Pancreas (tissue), 10 donors: ENCODE data around the gene BRAT1. TPM values are rescaled to one million over a fixed set of nuclear protein-coding genes. Genes with fewer than 3 reads are reported as not detected.
"Not testable (repeated sequence)": the region's sequence is repeated elsewhere in the genome, so short reads cannot be mapped to it uniquely, and the experiment has no call there.

Experiments used
- ATAC-seq, 4 donors: fragments of 200-7000 bp; cut with Tn5 transposase; one replicate each; pipeline versions ENCODE4 v1.8.0 to v1.9.1; 2020; ENCODE audit warnings: mild to moderate bottlenecking in 4 of 4, moderate library complexity in 4 of 4
- DNase-seq, 6 donors: peaks; one replicate each; pipeline ENCODE4 v3.0.0-alpha.2; 2020
- FAIRE-seq: peaks from 2 replicates; lab custom pipeline; 2012; peaks lifted over from hg19 to GRCh38; lab: Jason Lieb, UNC
- H3K27ac ChIP-seq, 4 donors: fragments of 200-600 bp; sonication (generic); 1 replicate in 3 of 4; 2 replicates in 1 of 4; pipeline versions ENCODE4 v1.5.0 to v1.8.0; 2020
- H3K27me3 ChIP-seq, 4 donors: fragments of 200-600 bp; one replicate each; pipeline ENCODE4 v1.8.0; 2021
- H3K36me3 ChIP-seq, 3 donors: fragments of 200-600 bp; sonication (generic) in 1 of 3; one replicate each; pipeline versions ENCODE4 v1.5.0 to v1.8.0; 2020 to 2021
- H3K4me1 ChIP-seq, 3 donors: fragments of 200-600 bp; one replicate each; pipeline ENCODE4 v1.8.0; 2021
- H3K4me3 ChIP-seq, 4 donors: fragments of 200-600 bp; sonication (generic) in 2 of 4; one replicate each; pipeline versions ENCODE4 v1.5.0 to v1.8.0; 2020 to 2021
- H3K9me3 ChIP-seq, 4 donors: fragments of 200-600 bp; one replicate each; pipeline ENCODE4 v1.8.0; 2021
- WGBS, 2 donors: extraction: QIAGEN DNeasy Blood & Tissue Kit; methylation state at CpG; one replicate each; pipeline ENCODE4 v1.1.7; 2013; 5-methylcytosine and 5-hydroxymethylcytosine counted together
- intact Hi-C, 3 donors: fragments of 100-400 bp; cut with DNase I; formaldehyde crosslinking; loops; one replicate each; pipeline versions ENCODE4 v1.11.1 to v1.14.2; 2022
- polyA plus RNA-seq, 2 donors: library from polyadenylated mRNA; stranded (reverse); fragments of 200-250 nt; gene quantifications; one replicate each; pipeline ENCODE4 v1.2.3, GENCODE V29; 2013
- total RNA-seq, 6 donors: library from RNA; stranded (reverse); fragmentation: NEBNext Ultra II Directional in 4 of 6; extraction: Animal tissue kit (Norgen Biotek cat#: 25700) in 4 of 6; gene quantifications; one replicate each; pipeline versions ENCODE4 v1.2.1 to v1.2.4, GENCODE V29; 2021 to 2023
- TF ChIP-seq, protein P1 (sequence below), 4 donors: fragments of 200-600 bp; sonication (generic) in 3 of 4; IDR thresholded peaks; one replicate each; pipeline versions ENCODE4 v1.5.0 to v1.8.0; 2021; ENCODE audit warnings: antibody characterized with exemption in 4 of 4
- donor health status: healthy with polysubstance abuse.
- donor health status: DM: no; HTN: no; CAD: no; lungs with moderate emphysema.
- donor health status: DM: no; HTN: no; CAD: no.
- donor health status: control.
- donor health status: control.
- donor health status: Bipolar disorder and iron deficiency.
- donor health status: DM: yes; HTN: yes; CAD: no.
- donor health status: DM: no; HTN: no; CAD: no.
- donor health status: DM: no; HTN: no; CAD: no.
- donor health status: DM: yes; HTN: yes; CAD: no.

BRAT1 gene
- total and polyA plus RNA-seq, 8 donors: 11.8 to 54.4 (median 15.2) TPM

DNA sequence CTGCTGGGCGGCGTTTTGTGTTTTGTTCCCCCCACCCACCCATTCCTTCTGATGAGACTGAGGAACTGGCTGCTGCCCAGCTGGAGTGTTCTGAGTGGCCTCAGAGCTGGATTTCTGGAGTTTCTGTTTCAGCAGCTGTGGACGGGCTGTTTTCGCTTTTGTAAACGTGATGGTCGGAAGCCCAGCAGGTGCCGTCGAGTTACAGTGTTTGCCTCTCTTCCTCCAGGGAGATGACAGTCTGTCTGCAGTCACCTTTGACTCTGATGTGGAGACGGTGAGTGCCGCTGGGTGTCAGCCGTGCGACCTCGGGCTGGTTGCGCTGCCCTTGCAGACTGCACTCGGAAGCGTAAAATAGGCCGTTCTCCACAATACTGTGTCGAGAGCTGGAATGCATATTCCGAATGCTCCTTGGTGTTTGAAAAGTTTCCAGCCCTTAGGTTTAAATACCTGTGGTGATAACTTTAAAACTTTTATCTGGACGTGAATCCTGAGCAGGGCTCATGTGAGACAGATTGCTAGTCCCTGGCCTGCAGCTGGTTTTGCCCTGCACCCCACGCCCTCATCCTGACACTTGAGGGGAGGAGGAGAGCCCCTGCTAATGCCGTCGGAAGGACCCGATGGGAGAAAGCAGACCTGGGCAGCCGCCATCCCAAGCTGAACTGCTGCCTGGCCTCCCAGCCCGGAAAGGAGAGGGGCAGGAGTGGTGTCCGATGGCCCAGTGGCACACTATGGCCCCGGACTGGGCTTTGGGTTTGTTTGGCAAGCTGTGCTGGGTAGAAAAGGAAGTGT lies 11.8 kb upstream of the BRAT1 start:
- no peaks in the 10 kb centered on the region for H3K9me3 ChIP-seq
- DNase-seq (peak in 2 of 6 donors; percentile 49 to 51), ATAC-seq (peak in 1 of 4 donors; percentile 27), FAIRE-seq (no peak)
- peaks cover 0 to 2% (median 0%) of the 10 kb centered on the region in 3 donors for H3K4me1 ChIP-seq
- H3K36me3 ChIP-seq: peaks cover 0 to 4% (median 0%) of the 10 kb centered on the region in 3 donors
- no peak overlapping the region for H3K27ac ChIP-seq
- TF ChIP-seq, protein P1, sequence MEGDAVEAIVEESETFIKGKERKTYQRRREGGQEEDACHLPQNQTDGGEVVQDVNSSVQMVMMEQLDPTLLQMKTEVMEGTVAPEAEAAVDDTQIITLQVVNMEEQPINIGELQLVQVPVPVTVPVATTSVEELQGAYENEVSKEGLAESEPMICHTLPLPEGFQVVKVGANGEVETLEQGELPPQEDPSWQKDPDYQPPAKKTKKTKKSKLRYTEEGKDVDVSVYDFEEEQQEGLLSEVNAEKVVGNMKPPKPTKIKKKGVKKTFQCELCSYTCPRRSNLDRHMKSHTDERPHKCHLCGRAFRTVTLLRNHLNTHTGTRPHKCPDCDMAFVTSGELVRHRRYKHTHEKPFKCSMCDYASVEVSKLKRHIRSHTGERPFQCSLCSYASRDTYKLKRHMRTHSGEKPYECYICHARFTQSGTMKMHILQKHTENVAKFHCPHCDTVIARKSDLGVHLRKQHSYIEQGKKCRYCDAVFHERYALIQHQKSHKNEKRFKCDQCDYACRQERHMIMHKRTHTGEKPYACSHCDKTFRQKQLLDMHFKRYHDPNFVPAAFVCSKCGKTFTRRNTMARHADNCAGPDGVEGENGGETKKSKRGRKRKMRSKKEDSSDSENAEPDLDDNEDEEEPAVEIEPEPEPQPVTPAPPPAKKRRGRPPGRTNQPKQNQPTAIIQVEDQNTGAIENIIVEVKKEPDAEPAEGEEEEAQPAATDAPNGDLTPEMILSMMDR (IDR thresholded peaks at IDR 0.05): no peak
- H3K4me3 ChIP-seq: no peak overlapping the region
- 85 to 88% methylated on average over 28 of the region's 28 CpGs for WGBS, 2 donors
- no peaks in the 10 kb centered on the region for H3K27me3 ChIP-seq
- intact Hi-C loops: no loop called here

DNA sequence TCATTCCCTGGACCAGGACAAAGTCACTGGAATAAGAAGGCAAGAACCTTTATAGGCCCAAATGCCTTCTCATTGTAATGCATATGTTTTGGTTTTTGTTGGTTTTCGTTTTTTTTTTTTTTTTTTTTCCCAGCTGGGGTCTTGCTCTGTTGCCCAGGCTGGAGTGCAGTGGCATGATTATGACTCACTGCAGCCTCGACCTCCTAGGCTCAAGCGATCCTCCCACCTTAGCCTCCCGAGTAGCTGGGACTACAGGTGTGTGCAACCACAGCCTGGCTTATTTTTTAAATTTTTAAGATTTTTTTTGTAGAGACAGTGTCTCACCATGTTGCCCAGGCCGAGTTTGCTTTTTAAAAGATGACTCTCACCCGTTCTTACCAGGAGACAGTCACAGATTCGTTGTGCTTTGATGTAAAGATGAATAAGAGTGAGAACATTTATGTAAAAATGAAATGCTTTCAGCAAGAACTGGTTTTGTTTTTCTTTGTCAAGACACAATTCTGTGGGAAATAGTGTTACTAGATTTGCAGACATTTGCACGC lies 11.1 kb upstream of the BRAT1 start:
- Histone ChIP-seq H3K9me3 (no peaks in the 10 kb centered on the region), H3K27me3 (no peaks in the 10 kb centered on the region), H3K4me3 (no peak overlapping the region), H3K27ac (no peak overlapping the region), H3K4me1 (peaks cover 0 to 5% (median 0%) of the 10 kb centered on the region in 3 donors), H3K36me3 (peaks cover 0 to 4% (median 0%) of the 10 kb centered on the region in 3 donors)
- DNase-seq (peak in 2 of 6 donors; percentile 2 to 4), ATAC-seq (no peak), FAIRE-seq (no peak)
- 84 to 86% methylated on average over 8 of the region's 8 CpGs for WGBS, 2 donors
- TF ChIP-seq, protein P1 (IDR thresholded peaks at IDR 0.05): no peak
- intact Hi-C loops: no loop called here

DNA sequence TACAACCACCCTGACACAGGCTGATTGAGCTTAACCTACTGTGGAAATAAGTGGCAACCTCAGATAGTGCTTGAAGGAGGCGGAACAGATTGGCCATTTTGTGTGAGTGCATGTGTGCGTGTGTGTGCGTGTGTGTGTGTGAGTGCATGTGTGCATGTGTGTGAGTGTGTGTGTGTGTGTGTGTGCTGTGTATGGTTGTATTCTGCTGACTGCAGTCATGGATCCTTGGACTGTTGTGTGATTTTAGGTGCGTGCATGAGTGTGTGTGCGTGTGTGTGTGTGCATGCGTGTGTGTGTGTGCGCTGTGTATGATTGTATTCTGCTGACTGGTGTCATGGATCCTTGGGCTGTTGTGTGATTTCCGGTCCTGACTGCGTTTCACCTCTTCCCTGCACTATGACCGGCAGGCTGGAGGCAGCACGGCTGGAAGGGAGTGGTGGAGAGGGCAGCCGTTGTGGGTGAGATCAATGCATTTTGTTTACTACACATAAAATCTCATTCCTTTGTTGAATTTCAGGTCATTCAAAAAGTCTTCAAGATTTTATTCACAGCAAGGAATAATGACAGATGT lies 9.7 kb upstream of the BRAT1 start:
- no peaks in the 10 kb centered on the region for H3K9me3 ChIP-seq
- peaks cover 0 to 3% (median 0%) of the 10 kb centered on the region in 3 donors for H3K36me3 ChIP-seq
- peak in 2 of 6 donors; percentile 8 to 22 for DNase-seq
- peak in 1 of 4 donors; percentile 28 for ATAC-seq
- H3K27me3 ChIP-seq: no peaks in the 10 kb centered on the region
- H3K27ac ChIP-seq: no peak overlapping the region
- intact Hi-C loops: no loop called here
- no peak overlapping the region for H3K4me3 ChIP-seq
- 77 to 85% methylated on average over 12 of the region's 12 CpGs for WGBS, 2 donors
- TF ChIP-seq, protein P1 (IDR thresholded peaks at IDR 0.05): no peak
- H3K4me1 ChIP-seq: peaks cover 0 to 5% (median 0%) of the 10 kb centered on the region in 3 donors
- no peak for FAIRE-seq

DNA sequence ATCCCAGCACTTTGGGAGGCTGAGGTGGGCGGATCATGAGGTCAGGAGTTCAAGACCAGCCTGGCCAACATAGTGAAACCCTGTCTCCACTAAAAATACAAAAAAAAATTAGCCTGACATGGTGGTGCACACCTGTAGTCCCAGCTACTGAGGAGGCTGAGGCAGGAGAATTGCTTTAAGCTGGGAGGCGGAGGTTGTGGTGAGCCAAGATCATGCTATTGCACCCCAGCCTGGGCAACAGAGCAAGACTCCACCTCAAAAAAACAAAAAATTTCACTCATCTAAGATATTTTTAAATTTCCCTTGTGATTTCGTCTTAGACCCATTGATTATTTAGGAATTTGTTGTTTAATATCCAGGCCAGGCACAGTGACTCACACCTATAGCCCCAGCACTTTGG lies 8.6 kb upstream of the BRAT1 start:
- DNase-seq: peak in 1 of 6 donors; percentile 1
- H3K27ac ChIP-seq, H3K27me3 ChIP-seq, H3K9me3 ChIP-seq, intact Hi-C loops, FAIRE-seq, H3K4me1 ChIP-seq, ATAC-seq, H3K4me3 ChIP-seq, H3K36me3 ChIP-seq: not testable (repeated sequence)
- WGBS, 2 donors: 88 to 94% methylated on average over 3 of the region's 3 CpGs

DNA sequence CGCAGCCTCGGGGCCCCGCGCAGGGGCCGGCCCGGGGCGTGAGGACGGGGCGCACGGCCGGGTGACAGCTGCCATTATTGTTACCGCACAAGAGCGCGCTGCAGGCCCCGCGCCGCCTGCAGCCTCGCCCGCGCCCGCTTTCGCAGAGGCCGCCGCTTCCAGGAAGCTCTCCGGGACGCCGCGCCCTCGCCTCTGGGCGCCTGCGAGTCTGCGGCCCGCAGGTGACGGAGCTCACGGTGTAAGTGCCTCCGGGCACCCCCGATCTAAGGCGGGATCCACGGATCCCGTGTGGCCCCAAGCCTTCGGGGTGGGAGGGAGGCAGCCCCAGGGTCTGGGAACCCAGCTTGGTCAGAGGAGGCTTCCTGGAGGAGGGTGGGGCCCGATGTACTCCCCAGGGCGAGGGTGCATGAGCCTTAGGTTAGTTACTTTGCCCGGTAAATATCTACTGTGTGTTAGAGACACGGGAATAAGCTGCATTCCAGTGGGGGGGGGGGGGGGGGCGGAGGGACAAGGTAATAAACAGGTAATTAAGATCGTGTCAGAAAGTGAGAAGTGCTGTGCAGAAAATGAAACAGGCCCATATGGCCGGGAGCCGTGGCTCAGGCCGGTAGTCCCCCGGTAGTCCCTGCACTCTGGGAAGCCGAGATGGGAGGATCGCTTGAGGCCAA lies 4.1 kb upstream of the BRAT1 start:
- peak in 1 of 6 donors; percentile 75 for DNase-seq
- 3 to 4% methylated on average over 52 of the region's 53 CpGs for WGBS, 2 donors
- Histone ChIP-seq H3K27ac (peak overlapping the region in 3 of 4 donors; percentile 55 to 60 (median 59)), H3K36me3 (no peaks in the 10 kb centered on the region), H3K27me3 (no peaks in the 10 kb centered on the region), H3K4me1 (peaks cover 0 to 16% (median 6%) of the 10 kb centered on the region in 3 donors), H3K9me3 (no peaks in the 10 kb centered on the region), H3K4me3 (peak overlapping the region; percentile 79 to 100 (median 94))
- intact Hi-C loops: no loop called here
- TF ChIP-seq, protein P1 (IDR thresholded peaks at IDR 0.05): no peak
- ATAC-seq: no peak
- FAIRE-seq: no peak
